Esophagus mucosa (tissue), 1 donor: Measurements from ENCODE around the gene SNRPD2. TPM values are rescaled to one million over a fixed set of nuclear protein-coding genes. Genes with fewer than 3 reads are reported as not detected.
"Not testable (repeated sequence)": the region's sequence is repeated elsewhere in the genome, so short reads cannot be mapped to it uniquely, and the experiment has no call there.

Experiments used
- ATAC-seq: fragments of 200-7000 bp; cut with Tn5 transposase; one replicate; pipeline ENCODE4 v1.9.1; 2020
- total RNA-seq: library from RNA; stranded (reverse); gene quantifications from one replicate; pipeline ENCODE4 v1.2.4, GENCODE V29; 2023
- donor health status: DM: yes; HTN: yes; CAD: no.

Gene SNRPD2
- total RNA-seq, 1 donor from 2014 or later = 387 TPM

DNA sequence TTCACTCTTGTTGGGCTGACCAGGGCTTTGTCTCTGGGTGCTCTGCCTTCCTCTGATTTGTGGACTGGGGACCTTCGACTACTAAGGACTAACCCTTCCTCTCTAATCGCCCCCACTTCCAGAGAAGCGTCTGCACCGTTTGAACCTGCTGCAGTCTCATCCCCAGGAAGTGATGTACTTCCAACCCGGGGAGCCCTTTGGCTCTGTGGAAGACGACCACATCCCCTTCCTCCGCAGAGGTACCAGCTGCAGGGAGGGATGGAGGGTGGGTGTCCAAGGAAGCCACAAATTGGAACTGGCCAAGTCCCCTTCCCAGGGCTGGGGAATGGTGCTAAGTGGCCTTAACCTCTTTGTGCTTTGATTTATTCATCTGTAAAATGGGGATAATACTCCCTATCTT lies 9.9 kb upstream of the SNRPD2 start:
- ATAC-seq = peak; percentile 9

DNA sequence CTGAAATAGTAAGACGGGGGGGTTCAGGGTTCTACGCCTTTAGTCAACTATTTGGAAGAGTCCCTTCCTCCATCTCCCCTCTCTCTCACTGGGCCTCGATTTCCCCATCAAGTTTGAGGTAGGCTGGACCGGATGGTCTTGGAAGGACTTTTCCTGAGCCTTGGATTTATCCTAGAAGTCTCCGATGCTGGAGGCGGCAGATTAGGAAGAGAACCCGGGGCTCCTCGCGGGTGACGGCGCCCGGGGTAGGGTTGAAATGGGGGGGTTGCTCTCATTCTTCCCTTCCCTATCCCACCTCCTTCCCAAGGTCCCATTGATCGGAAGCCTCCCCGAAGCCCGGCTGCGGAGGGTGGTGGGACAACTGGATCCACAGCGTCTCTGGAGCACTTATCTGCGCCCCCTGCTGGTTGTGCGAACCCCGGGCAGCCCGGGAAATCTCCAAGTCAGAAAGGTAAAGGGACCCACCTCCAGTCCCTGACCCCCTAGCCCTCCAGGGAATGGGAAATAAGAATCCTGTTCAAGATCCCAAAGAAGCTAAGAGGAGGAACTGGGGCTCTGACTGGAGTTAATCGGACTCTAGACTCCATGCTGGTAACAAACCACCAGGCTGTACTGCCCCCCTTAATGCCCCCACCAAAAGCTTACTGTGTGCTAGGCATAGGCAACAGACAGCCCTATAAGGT lies 1.5 kb upstream of the SNRPD2 start:
- ATAC-seq = no peak

DNA sequence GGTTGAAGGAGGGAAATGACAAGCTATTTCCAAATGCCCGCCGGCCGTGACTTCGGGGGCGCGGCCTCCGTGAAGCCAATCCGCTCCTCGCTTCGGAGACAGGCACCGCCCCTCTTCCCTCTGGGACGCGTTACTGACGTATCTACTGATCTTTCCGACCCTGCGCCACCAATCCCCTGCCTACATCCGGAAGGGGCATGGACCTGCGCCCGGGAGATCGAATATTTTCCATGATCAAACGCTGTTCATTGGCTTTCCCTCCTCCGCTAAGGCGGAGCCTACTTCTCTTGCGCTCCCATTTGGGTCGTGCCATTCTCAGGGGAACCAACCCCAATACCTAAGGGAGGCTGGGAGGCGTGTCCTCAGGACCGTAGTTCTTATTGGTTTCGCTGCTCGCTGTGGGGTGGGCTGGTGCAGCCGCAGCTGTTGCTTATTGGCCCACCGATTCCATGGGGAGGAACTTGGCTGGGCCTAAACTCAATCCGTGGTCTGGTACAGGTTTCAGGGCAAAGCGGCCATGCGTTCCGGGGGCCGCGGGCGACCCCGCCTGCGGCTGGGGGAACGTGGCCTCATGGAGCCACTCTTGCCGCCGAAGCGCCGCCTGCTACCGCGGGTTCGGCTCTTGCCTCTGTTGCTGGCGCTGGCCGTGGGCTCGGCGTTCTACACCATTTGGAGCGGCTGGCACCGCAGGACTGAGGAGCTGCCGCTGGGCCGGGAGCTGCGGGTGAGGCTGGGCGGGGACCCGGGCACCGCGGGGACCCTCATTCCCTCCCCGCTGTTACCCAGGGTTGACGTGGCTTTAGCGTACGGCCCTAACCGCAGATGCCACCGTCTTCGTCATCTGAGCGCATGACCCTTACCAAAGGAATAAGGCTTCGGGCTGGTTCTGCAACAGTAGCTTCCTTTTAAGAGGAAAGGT lies 693 bp upstream of the SNRPD2 start, which contains the start of gene QPCTL:
QPCTL (plus strand) TSS at position 480 of the 919 bp plus-strand sequence; CDS start at position 518, 38 bp downstream.
- ATAC-seq = peak; percentile 95

DNA sequence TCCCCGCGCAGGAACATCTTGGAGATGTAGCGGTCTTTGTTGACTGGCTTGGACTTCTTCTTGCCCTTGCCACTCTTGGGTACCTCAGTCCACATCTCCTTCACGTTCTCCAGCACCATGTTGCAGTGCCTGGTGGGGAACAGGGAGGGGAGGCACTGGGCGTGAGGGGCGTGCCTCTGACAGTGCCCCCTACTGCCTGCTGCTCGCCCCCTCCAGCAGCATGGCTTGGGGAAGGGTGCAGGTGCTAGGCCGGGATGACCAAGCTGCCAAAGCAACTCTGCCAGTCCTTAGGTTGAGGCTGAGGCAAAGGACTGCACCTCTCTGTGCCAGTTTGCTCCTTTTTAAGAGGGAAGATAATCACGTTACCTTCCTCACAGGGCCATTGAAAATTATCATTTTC lies 4.2 kb downstream of the SNRPD2 start:
- no peak for ATAC-seq

DNA sequence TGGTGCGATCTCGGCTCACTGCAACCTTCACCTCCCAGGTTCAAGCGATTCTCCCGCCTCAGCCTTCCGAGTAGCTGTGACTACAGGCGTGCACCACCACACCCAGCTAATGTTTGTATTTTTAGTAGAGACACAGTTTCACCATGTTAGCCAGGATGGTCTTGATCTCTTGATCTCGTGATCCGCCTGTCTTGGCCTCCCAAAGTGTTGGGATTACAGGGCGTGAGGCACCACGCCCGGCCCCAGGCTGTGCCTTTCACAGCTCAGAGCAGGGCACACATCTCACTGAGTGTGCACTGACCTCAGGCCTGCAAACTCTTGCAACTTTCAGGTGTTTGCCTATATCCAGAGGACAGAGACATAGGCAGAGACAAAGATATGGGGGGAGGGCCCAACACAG lies 6.7 kb downstream of the SNRPD2 start:
- ATAC-seq = not testable (repeated sequence)

DNA sequence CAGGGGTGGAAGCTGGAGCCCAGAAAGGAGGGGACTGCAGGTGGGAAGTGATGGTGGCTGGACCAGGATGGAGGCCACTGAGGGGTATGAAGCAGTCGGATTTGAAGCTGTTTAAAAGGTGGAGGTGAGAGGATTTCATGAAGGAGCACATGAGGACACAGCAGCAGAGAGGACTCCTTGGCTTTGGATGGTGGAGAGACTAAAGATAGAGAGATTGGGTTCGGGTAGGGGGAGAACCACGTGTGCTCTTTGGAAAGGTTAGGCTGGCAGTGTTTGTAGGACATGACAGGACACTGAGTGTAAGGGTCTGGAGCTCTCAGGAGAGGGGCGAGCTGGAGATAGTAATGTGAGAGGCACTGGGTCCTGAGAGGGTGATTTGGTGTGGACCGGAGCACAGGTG lies 8.8 kb downstream of the SNRPD2 start:
- no peak for ATAC-seq

DNA sequence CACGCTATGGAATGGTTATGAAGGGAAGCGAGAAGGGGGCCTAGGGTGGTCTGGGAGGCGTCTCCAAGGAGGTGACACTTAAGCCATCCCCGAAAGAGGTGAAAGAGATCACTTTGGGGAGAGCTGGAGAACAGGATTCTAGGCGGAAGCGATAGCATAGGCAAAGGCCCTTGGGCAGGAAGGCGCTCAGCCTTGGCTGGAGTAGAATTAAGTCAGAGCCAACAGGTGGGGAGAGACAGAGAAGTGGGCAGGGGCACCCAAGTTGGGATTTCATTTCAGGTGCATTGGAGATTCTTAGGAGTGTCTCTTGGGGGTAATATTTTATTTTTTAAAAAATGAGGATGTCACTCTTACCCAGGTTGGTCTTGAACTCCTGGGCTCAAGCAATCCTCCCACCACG lies 9.6 kb downstream of the SNRPD2 start:
- ATAC-seq = peak; percentile 4

DNA sequence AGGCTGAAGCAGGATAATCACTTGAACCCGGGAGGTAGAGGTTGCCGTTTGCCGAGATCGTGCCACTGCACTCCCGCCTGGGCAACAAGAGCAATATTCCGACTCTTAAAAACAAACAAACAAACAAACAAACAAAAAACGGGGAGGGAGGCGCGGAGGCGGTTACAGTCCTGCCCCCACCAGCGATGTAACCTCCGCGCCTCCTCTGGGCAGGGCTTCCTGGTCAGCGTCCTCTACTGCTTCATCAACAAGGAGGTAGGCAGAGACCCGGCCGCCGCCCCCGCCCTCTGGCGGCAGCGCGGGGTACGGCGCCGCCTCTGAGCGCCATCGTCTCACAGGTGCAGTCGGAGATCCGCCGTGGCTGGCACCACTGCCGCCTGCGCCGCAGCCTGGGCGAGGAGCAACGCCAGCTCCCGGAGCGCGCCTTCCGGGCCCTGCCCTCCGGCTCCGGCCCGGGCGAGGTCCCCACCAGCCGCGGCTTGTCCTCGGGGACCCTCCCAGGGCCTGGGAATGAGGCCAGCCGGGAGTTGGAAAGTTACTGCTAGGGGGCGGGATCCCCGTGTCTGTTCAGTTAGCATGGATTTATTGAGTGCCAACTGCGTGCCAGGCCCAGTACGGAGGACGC lies 10.2 kb downstream of the SNRPD2 start:
- peak; percentile 87 for ATAC-seq

DNA sequence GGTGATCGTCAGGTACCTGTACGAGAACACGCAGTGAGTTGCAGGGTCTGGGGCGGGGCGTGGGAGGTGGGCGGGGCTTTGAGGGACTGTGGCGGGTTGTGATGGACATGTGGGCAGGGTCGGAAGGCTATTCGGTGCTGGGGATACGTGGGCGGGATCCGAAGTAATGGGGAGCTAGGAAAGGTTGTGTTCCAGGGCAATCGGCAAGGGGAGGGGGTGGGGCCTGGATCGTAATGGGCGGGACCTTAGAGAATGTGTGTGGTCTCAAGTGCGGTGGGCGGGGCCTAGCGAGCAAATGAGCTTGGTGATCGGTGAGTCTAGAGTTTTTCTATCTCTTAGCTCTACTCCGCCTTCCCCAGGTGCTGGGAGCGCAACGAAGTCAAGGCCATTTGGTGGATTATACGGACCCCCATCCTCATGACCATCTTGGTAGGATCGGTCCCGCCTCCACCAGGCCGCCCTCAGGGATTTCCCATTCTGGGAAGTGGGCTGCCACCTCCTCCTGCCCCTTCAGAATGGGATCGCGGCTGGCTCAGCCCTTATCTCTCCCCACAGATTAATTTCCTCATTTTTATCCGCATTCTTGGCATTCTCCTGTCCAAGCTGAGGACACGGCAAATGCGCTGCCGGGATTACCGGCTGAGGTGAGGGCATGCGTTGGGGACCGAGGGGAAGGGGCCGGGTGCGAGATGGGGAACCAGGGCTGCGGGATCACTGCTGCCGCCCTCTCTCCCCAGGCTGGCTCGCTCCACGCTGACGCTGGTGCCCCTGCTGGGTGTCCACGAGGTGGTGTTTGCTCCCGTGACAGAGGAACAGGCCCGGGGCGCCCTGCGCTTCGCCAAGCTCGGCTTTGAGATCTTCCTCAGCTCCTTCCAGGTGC lies 14.2 kb downstream of the SNRPD2 start:
- peak; percentile 76 for ATAC-seq

DNA sequence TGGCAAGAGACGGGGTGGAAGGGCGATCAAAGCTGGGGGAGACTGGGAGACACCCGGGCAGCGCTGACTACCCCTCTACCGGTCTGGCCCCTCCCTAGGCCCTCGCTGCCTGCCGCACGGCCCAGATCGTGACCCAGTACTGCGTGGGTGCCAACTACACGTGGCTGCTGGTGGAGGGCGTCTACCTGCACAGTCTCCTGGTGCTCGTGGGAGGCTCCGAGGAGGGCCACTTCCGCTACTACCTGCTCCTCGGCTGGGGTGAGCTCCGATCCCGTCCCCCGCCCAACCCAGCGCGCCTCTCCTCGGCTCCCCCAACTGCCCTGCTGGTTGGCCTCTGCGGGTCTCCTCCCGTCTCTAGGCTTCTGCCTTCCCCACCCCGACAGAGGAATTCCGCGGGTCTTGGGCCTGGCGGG lies 14.9 kb downstream of the SNRPD2 start:
- ATAC-seq = peak; percentile 24

DNA sequence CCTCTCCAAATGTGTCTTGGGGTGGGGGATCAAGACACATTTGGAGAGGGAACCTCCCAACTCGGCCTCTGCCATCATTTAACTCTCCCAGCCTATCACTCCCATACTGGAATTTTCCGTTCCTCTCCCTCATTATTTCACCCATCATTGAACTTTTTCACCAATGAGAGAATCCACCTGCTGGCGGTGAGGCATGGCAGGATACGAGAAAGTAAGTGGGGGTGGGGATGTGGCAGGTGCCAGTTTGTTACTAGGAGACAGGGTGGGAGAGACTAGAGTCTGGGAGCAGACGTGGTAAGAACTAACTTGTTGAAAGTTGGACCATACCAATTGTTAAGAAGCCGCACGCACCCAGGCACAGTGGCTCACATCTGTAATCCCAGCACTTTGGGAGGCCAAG lies 16.8 kb downstream of the SNRPD2 start:
- ATAC-seq = no peak

DNA sequence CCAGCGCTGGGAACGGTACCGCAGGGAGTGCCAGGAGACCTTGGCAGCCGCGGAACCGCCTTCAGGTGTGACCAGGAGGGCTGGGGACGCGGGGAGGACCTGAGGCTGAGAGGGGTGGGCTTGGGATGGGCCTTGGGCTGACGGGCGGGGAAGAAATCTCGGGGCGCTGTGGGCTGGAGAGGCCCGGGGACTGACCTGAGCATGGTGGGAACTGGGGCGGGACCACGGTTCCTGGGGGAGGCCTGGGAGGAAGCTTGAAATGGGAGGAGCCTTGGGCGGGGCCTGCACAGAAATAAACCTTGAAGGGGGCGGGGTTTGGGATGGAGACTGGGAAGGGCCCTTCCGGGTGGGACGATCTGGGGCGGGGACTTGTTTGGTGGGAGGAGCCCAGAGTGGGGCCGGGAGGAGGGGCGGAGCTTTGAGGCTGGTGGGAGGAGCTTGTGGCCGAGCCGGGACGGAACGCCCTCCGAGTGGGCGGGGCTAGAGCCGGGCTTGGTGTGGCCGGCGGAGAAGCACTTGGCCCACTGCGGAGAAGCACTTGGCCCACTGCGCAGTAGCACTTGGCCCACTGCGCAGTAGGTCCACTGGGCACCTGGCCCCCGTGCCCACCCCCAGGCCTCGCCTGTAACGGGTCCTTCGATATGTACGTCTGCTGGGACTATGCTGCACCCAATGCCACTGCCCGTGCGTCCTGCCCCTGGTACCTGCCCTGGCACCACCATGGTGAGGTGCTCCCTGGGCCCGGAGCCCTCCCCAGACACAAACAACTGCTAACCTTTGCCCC lies 20.9 kb downstream of the SNRPD2 start:
- peak; percentile 55 for ATAC-seq

DNA sequence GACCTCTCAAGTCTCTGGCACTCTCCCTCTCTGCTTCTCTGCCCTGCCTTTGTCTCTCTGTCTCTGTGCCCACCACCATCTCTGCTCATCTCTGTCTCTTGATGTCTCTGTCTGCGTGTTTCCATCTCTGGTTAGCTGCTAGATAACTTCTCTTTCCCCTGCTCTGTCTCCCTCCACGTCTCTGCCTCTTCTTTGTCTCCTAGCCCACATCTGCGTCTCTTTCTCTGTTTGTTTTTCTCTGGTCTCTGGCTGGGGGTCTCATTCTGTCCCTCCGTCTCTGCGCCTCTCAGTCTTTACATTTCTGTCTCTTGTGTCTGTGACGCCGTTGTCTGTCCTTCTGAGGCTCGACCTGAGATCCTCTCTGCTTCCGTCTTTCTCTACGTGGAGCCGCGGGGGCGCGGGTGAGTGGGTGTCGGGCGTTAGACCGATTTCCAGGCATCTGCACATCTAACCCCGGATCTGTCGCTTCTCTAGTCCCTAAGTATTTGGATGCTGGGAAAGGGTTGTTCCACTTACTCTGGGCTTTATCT lies 23.3 kb downstream of the SNRPD2 start:
- no peak for ATAC-seq

DNA sequence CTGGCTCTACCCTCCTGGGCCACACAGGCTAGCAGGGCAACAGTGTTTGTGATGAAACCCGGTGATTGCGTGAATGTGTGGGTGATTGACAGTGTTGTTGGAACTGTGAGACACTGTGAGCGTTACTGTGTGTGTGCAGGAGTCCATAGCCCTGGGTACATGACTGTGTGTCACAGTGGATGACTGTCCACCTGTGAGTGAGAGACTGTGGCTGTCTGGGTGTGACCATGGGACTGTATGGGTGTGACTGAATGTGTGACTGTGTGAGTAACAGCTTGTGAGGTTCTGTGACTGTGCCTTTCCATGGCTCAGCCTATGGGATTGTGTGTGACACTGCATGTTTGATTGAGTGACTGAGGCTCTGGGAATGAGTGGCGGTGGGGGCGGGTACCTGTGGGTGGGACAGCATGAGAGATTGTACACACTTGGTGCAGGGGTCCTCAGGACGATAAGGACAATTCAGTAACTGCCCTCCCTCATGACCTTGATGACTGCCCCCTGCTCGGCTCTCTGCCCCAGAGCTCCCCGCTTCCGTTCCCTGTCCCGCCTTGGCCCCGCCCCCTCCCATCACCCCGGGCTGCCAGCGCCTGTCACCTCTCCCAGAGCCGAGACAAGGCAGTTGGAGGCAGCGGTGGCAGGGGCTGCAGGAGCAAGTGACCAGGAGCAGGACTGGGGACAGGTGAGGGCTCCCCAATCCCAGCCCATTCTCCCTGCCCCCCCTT lies 24.0 kb downstream of the SNRPD2 start, which contains the start of gene GIPR:
GIPR (plus strand) TSS at position 602 of the 722 bp plus-strand sequence. CDS start 1,300 bp downstream, outside the sequence.
- peak; percentile 89 for ATAC-seq

DNA sequence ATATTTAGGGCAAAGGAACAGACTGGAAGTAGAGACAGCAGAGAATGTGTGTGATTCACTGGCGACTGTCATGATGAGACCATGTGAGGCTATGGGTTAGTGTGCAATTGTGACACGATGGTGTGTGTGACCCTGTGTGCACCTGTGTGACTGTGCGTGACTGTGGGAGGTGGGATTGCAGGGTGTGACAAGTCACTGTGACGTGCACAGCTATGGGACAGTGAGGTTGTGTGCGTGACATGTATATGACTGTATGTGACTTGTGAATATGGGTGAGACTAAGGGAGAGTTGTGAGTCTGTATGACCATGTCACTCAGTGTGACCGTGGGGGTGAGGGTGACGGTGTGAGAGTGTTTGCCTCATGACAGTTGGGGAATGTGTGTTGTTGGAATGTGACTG lies 27.2 kb downstream of the SNRPD2 start:
- no peak for ATAC-seq

DNA sequence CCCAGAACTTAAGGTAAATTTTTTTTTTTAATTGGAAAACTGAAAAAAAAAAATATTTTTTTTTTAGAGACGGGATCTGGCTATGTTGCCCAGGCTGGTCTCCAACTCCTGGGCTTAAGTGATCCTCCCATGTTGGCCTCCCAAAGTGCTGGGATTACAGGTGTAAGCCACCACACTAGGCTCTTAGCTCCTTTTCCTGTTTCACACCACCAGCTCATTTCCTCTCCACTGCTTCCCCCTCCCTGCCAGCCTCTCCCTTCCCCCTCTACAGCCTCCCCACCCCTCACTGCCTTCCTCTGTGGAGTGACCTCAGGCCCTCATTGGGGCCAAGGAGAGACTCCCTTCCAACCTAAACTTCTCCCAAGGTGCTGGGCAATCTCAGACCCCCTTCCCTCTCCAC lies 28.0 kb downstream of the SNRPD2 start:
- ATAC-seq = no peak

DNA sequence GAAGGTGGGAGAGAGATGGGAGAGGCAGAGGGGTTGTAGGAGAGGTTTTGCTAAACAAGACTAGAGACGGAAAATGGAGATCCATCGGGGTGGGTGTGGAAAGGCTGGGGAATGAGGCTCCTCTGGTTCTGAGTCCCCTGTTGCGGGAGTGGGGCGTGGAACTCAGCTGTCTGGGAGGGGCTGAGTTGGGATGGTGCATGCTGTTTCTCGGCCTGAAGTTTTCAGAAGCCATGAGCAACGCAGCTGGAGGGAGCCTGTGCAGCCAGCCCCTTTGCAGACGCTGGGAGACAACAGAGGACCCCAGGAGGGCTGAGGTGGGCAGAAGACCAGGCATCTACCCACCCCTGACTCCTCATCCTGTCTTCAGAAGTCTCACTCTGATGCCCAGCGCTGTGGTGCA lies 31.1 kb downstream of the SNRPD2 start:
- peak; percentile 7 for ATAC-seq

DNA sequence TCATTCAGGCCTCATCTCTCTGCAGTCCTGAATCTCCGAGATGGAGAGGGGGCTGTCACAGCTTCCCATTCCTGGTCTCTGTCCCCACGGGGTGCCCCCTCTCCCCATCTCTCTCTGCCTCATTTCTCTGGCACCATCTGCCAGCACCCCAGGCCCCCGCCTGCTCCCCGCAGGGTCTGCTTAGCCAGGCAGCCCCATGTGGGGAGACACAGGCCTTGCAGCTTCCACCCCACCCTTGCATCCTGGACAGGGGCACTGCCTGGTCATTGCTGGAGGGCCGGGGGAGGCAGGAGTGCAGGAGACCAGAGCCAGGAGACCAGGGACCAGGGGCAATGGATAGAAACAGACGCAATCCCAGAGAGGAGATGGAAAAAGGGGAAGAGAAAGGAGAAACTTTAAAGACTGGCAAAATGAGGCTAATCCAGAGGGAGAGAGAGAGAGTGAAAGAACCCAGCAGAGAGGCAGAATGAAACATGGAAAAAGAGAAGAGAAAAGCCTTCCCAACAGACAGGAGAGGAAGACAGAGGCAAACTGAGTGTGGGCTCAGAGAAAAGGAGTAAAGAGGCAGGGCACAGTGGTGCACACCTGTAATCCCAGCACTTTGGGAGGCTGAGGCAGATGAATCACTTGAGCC lies 32.5 kb downstream of the SNRPD2 start:
- ATAC-seq = no peak

DNA sequence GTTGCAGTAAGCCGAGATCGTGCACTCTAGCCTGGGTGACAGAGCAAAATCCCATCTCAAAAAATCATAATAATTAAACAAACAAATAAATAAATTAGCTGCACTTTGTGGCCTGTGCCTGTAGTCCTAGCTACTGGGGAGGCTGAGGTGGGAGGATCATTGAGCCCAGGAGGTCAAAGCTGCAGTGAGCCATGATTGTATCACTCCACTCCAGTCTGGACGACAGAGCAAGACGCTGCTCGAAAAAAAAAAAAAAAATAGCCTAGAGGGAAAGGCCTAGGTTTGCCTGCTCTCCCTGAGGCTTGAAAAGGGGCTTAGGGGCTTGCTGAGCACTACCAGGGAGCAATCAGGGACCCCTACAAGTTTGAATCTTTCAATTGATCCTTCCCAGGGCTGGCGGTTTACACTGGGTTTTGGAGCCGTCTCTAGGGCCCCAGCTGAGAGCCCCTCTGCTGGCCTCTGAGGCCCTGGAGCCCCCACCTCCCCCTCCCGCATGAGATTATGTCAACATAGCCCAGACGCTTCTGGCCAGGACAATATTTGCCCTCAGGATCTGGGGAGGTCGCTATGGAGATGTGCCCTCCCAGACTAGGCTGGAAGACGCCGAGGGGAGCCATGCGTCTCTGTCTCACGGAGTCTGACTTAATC lies 34.1 kb downstream of the SNRPD2 start:
- no peak for ATAC-seq
